Caco-2 (cell line): ENCODE measurements around the gene LEAP2. TPM values are rescaled to one million over a fixed set of nuclear protein-coding genes. Genes with fewer than 3 reads are reported as not detected.

Experiments
- BruUV-seq: library from RNA; stranded (reverse); fragments of 400-500 nt; replicated peaks from 2 replicates; lab custom pipeline; 2021; lab: Mats Ljungman, UMichigan
- CTCF ChIA-PET: fragments of 300-600 bp; sonication (Branson Sonifier 250); formaldehyde crosslinking; loops from one replicate; lab custom pipeline; 2022; ENCODE audit warnings: antibody characterized with exemption; lab: Charles Lee
- POLR2A ChIA-PET: fragments of 300-600 bp; sonication (Branson Sonifier 250); formaldehyde crosslinking; loops from one replicate; lab custom pipeline; 2022; ENCODE audit warnings: antibody characterized with exemption; lab: Charles Lee
- DNase-seq, 2 experiments: peaks; one replicate each; pipeline versions ENCODE4 v3.0.0 to v3.0.0-alpha.2; 2020 to 2022
- H3K27me3 ChIP-seq: replicated peaks from 2 replicates; pipeline ENCODE4 v1.6.0; 2011; ENCODE audit warnings: low read length; ENCODE audit not compliant: control insufficient read depth, insufficient read depth
- H3K36me3 ChIP-seq: 2 replicates; pipeline ENCODE4 v1.5.1; 2011; ENCODE audit warnings: low read length; ENCODE audit not compliant: control insufficient read depth, insufficient read depth
- H3K4me1 ChIP-seq: fragments of 250-450 bp; sonication (Bioruptor Pico); 2 replicates; pipeline ENCODE4 v1.5.1; 2020; ENCODE audit warnings: mild to moderate bottlenecking
- H3K4me3 ChIP-seq: 2 replicates; pipeline ENCODE4 v1.5.1; 2011; ENCODE audit warnings: low read depth, mild to moderate bottlenecking, control low read depth, low read length
- H3K9me3 ChIP-seq: fragments of 250-450 bp; sonication (Bioruptor Pico); 2 replicates; pipeline ENCODE4 v1.5.1; 2020; ENCODE audit warnings: mild to moderate bottlenecking, moderate library complexity
- H3K27ac Mint-ChIP-seq: one replicate; pipeline ENCODE4 v1.8.0; 2022; ENCODE audit warnings: mixed read lengths; ENCODE audit not compliant: unreplicated experiment
- H3K27me3 Mint-ChIP-seq: one replicate; pipeline ENCODE4 v1.8.0; 2022; ENCODE audit warnings: mixed read lengths; ENCODE audit not compliant: insufficient read depth, unreplicated experiment
- H3K36me3 Mint-ChIP-seq: one replicate; pipeline ENCODE4 v1.8.0; 2022; ENCODE audit warnings: mild to moderate bottlenecking, mixed read lengths; ENCODE audit not compliant: insufficient read depth, unreplicated experiment
- H3K4me1 Mint-ChIP-seq: one replicate; pipeline ENCODE4 v1.8.0; 2022; ENCODE audit warnings: low read depth, mixed read lengths; ENCODE audit not compliant: unreplicated experiment
- H3K4me3 Mint-ChIP-seq: one replicate; pipeline ENCODE4 v1.8.0; 2022; ENCODE audit warnings: mild to moderate bottlenecking, moderate library complexity, mixed read lengths; ENCODE audit not compliant: unreplicated experiment
- H3K9me3 Mint-ChIP-seq: one replicate; pipeline ENCODE4 v1.8.0; 2022; ENCODE audit warnings: mixed read lengths; ENCODE audit not compliant: unreplicated experiment
- CTCF ChIP-seq, 2 experiments: fragments of 200-600 bp in 1 of 2; IDR thresholded peaks; 1 replicate in 1 of 2; 2 replicates in 1 of 2; pipeline versions ENCODE4 v1.5.1 to v1.8.0; 2011 to 2022; ENCODE audit warnings: antibody characterized with exemption in 1 of 2, control low read depth in 1 of 2, inconsistent platforms in 1 of 2, low read depth in 1 of 2, low read length in 1 of 2, mild to moderate bottlenecking in 1 of 2, moderate library complexity in 1 of 2; ENCODE audit not compliant: insufficient read depth in 1 of 2, severe bottlenecking in 1 of 2, unreplicated experiment in 1 of 2
- intact Hi-C: fragments of 100-400 bp; cut with micrococcal nuclease; formaldehyde crosslinking; loops from one replicate; pipeline ENCODE4 v1.10.0; 2022; ENCODE audit not compliant: unreplicated experiment
- total RNA-seq: library from RNA; stranded (reverse); gene quantifications from 2 replicates; pipeline ENCODE4 v1.2.3, GENCODE V29; 2022

The LEAP2 gene
- total RNA-seq, 1 experiment from 2014 or later: 1.1 TPM

- ChIA-PET POLR2A (no interaction called here), CTCF (no interaction called here)
- DNase-seq: no peak
- H3K4me1 ChIP-seq: no peaks in the 10 kb centered on the region
- Mint-ChIP-seq H3K9me3 (no peaks in the 10 kb centered on the region), H3K4me3 (no peak overlapping the region), H3K4me1 (no peaks in the 10 kb centered on the region), H3K27me3 (peaks cover 2% of the 10 kb centered on the region), H3K27ac (no peak overlapping the region), H3K36me3 (no peaks in the 10 kb centered on the region)
- no TSS peak for BruUV-seq
- no peak for TF ChIP-seq CTCF (IDR thresholded peaks at IDR 0.05; ENCODE audit: insufficient read depth in 1 of 2, low read depth in 1 of 2, low read length in 1 of 2, severe bottlenecking in 1 of 2, unreplicated experiment in 1 of 2)
- intact Hi-C loops: no loop called here
- no peaks in the 10 kb centered on the region for H3K27me3 ChIP-seq
- H3K36me3 ChIP-seq: no peaks in the 10 kb centered on the region
- H3K9me3 ChIP-seq: no peaks in the 10 kb centered on the region
- H3K4me3 ChIP-seq: no peak overlapping the region
These were observed 13.5 kb upstream of the LEAP2 start for GRCh38 chr5:132859889-132860437.

- H3K27me3 ChIP-seq: no peaks in the 10 kb centered on the region
- Mint-ChIP-seq H3K27ac (no peak overlapping the region), H3K4me1 (no peaks in the 10 kb centered on the region), H3K27me3 (peaks cover 2% of the 10 kb centered on the region), H3K4me3 (no peak overlapping the region), H3K9me3 (no peaks in the 10 kb centered on the region), H3K36me3 (peaks cover under 1% of the 10 kb centered on the region)
- BruUV-seq: no TSS peak
- ChIA-PET POLR2A (no interaction called here), CTCF (interaction anchor here (1.2 kb wide), 1 partner anchor 106 kb away, joined by 3 read pairs; no protein-coding TSS in a partner anchor)
- H3K36me3 ChIP-seq: no peaks in the 10 kb centered on the region
- no peaks in the 10 kb centered on the region for H3K9me3 ChIP-seq
- peaks cover 6% of the 10 kb centered on the region for H3K4me1 ChIP-seq
- TF ChIP-seq CTCF (IDR thresholded peaks at IDR 0.05; ENCODE audit: insufficient read depth in 1 of 2, low read depth in 1 of 2, low read length in 1 of 2, severe bottlenecking in 1 of 2, unreplicated experiment in 1 of 2): no peak
- no peak overlapping the region for H3K4me3 ChIP-seq
- intact Hi-C loops: no loop called here
- DNase-seq: no peak
These were observed 12.7 kb upstream of the LEAP2 start for GRCh38 chr5:132860742-132861141.

GRCh38 chr5:132865668-132866341, 7.7 kb upstream of the LEAP2 start:
- peak overlapping the region; percentile 98 for H3K27ac Mint-ChIP-seq
- H3K27me3 Mint-ChIP-seq: no peaks in the 10 kb centered on the region
- POLR2A ChIA-PET: interaction anchor here (0.6 to 1.9 kb wide), 10 partner anchors 17 to 96 kb away, joined by 3 to 7 read pairs (median 4); partner anchors contain the start of gene SHROOM1

More at GRCh38 chr5:132865668-132866341, 7.7 kb upstream of the LEAP2 start:
- TF ChIP-seq CTCF (IDR thresholded peaks at IDR 0.05; ENCODE audit: insufficient read depth in 1 of 2, low read depth in 1 of 2, low read length in 1 of 2, severe bottlenecking in 1 of 2, unreplicated experiment in 1 of 2): no peak
- peak overlapping the region; percentile 28 for H3K4me3 ChIP-seq
- TSS peak; percentile 86 for BruUV-seq
- H3K36me3 ChIP-seq: peaks cover 3% of the 10 kb centered on the region; the same call in 1 of the 2 replicates
- Mint-ChIP-seq H3K4me1 (no peaks in the 10 kb centered on the region), H3K36me3 (peaks cover 48% of the 10 kb centered on the region), H3K9me3 (no peaks in the 10 kb centered on the region), H3K4me3 (peak overlapping the region; percentile 91)
- H3K4me1 ChIP-seq: peaks cover 12% of the 10 kb centered on the region
- CTCF ChIA-PET: interaction anchor here (0.7 to 2.5 kb wide), 8 partner anchors 17 to 128 kb away, joined by 4 to 17 read pairs (median 10); partner anchors contain the start of genes KIF3A and SHROOM1
- no peak for DNase-seq
- no peaks in the 10 kb centered on the region for H3K27me3 ChIP-seq
- H3K9me3 ChIP-seq: no peaks in the 10 kb centered on the region
- intact Hi-C loops: loop anchor here (1.0 to 2.0 kb wide), 5 partner anchors 17 to 111 kb away; partner anchors contain the start of gene SHROOM1
